ENCODE measurements around the gene KIF4A.
"Not testable (repeated sequence)": the region's sequence is repeated elsewhere in the genome, so short reads cannot be mapped to it uniquely, and the experiment has no call there.

The KIF4A gene

DNA sequence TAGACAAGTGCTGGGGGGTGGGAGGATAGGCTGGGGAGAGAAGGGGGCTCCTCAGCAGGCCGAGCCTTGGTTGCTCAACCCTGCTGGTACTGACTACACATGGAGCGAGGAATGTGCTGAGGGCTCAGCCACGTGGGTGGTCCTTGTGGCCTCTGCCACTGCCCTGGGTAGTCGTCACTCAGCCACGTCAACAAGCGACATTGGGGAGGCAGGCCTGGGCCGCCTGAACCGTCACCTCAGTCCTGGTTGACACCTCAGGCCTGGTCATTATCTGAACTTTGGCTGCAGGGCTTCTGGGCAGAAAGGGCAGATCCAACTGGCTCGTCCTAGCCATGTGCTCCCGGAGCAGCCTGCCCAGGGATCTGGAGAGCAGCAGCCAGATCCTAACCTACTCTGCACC, 70.5 kb downstream of the KIF4A start:
- in situ Hi-C loops (cut with MboI; ENCODE audit: low sequenced_read_pairs) = no loop called here

DNA sequence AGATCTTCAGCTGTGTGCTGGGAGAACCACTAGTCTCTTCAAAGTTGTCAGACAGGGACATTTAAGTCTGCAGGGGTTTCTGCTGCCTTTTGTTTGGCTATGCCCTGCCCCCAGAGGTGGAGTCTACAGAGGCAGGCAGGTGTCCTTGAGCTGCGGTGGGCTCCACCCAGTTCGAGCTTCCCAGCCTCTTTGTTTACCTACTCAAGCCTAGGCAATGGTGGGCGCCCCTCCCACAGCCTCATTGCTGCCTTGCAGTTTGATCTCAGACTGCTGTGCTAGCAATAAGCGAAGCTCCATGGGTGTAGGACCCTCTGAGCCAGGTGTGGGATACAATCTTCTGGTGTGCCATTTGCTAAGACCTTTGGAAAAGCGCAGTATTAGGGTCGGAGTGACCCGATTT, 78.8 kb downstream of the KIF4A start:
- in situ Hi-C loops (cut with MboI; ENCODE audit: low sequenced_read_pairs) = not testable (repeated sequence)

DNA sequence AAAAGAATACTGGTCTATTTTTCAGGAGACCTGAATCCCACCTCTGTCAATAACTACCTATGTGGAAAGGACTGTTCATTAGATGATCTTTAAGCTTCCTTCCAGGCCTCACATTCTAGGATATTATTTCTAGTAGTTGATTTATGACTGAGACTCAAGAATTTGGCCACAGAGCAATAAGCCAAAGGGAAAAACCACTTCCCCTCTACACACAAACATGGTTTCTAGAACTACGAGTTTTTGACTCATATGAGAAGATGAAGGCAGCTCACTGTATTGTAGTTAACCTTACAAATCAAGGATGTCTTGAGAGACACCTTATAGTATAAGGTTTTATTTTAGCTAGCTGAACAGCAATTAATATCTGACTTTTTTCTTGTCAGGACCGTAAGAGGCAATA, 96.3 kb downstream of the KIF4A start:
- in situ Hi-C loops (cut with MboI; ENCODE audit: low sequenced_read_pairs) = no loop called here

DNA sequence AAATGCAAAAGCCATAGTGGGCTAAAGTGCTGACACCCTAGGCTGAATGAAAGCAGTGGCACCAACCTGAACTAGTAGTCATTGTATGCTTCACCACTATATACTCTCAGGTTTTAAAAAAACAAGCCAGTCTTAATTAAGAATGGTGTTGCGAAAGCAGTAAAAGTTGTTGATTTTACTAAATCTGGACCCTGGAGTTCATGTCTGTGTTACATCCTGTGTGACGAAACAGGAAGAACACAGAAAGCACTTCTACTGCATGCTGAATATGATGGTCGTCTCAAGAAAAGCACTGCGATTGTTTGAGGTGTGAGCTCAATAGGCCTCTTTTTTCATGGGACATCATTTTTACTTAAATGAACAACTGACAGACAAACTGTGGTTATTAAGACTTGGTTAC, 109.0 kb downstream of the KIF4A start:
- in situ Hi-C loops (cut with MboI; ENCODE audit: low sequenced_read_pairs) = no loop called here

DNA sequence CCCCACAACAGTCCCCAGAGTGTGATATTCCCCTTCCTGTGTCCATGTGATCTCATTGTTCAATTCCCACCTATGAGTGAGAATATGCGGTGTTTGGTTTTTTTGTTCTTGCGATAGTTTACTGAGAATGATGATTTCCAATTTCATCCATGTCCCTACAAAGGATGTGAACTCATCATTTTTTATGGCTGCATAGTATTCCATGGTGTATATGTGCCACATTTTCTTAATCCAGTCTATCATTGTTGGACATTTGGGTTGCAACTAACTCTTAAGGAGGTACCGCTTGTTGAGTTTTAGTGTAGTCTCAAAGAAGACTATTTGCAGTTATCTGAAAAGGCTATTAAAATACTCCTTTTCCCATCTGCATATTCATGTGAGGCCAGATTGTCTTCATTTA, 110.3 kb downstream of the KIF4A start:
- in situ Hi-C loops (cut with MboI; ENCODE audit: low sequenced_read_pairs) = not testable (repeated sequence)

DNA sequence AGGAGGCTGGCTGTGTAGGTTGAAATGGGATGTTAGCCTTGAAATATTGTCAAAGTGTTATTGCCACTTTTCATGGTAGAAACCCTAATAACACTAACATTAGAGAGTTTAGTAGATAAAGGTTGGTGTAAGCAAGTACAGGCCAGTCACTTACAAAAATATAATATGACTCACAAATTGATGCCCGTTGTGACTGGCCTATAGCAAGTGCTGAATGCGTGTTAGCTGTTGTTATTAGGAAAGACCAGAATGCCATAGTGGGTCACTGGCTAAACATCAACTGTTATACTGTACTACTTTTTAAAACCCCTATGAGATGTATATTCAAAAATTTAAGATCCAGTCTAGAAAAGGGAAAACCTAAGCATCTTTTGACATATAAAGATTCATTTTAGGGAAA, 112.8 kb downstream of the KIF4A start:
- in situ Hi-C loops (cut with MboI; ENCODE audit: low sequenced_read_pairs) = no loop called here

DNA sequence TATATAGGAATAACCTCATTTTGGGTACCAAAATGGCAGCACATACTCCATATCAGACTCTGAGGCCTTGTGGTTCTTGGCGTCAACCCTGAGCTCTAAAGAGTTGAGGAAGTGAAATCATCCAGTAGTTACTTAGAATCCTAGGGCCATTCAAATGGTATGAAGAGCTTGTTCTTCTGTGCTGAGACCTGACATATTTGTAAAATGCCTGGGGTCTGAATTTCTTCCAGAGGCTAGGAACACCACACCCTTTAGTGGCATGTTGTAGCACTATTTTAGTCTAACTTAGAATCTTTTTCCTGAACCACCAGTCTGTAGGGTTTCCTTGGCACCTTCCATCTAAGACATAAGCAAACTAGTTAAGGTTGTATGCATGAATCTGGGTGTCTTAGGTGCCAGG, 115.1 kb downstream of the KIF4A start:
- in situ Hi-C loops (cut with MboI; ENCODE audit: low sequenced_read_pairs) = no loop called here

DNA sequence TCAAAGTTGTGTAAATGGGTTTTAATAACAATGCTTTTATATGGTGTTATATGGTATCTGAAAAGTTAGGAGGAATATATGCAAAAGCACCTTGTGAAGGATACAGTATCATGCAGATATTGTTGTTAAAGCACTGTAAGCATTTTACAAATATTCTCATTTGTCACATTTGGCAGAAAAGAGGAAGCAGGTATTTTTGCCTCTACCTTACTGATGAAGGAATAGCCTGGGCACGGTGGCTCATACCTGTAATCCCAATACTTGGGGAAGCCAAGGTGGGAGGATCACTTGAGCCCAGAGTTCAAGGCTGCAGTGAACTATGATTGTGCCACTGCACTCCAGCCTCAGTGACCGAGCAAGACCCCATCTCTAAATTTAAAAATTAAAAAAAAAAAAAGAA, 121.0 kb downstream of the KIF4A start:
- in situ Hi-C loops (cut with MboI; ENCODE audit: low sequenced_read_pairs) = no loop called here

DNA sequence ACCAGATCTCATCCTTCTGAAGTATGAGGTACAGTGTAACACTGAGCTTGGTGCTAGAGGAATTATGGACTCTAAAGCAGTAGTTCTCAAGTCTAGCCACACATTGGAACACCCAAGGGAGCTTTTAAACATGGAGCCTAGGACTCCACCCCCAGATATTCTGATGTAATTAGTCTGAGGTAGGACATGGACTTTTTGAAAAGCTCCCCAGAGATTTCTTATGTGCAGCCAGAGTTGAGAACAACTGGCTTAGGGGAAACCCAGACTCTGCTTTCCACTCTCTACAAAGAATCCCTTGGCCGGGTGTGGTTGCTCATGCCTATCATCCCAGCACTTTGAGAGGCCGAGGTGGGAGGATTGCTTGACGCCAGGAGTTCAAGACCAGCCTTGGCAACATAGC, 121.6 kb downstream of the KIF4A start:
- in situ Hi-C loops (cut with MboI; ENCODE audit: low sequenced_read_pairs) = no loop called here

DNA sequence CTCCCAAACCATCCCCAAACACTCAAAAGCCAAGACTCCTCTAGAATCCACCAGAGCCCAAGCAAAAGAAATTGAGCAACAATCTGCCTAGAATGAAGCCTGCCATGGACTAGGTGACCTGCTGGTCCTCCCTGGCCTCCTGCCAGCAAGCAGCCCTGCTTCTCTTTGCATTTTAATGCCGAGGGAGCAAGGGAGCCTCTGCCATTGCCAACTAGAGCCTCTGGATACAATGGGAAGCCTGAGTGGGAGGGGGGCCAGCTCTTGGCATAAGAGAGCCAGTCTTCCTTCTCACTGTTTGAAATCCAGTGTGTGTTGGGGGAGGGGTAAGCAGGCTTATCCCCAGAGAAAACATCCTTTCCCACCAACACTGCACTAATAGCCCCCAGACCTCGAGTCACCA, 131.7 kb downstream of the KIF4A start:
- in situ Hi-C loops (cut with MboI; ENCODE audit: low sequenced_read_pairs) = no loop called here

DNA sequence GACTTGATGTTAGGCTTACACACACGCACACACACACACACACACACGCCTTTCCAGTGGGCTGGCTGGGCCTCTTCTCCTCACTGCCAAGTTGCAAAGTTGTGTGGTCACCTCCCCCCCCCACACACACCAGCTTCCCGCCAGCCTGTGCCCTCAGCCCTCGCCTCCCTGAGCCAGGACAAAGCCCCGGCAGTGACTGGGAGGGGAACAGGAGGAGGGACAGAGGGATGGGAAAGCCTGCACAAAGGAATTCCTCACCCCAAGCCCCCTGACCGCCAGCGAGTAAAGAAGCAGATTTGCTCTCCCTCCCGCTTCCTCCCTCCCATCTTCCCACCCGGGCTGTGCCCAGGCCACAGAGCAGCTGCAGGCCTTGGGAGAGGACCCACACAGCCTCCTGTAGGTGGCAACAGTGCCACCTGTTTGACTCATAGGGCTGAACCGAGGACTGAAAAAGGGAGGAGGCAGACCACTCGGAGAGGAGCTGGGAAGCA, 133.0 kb downstream of the KIF4A start, which contains the start of gene GDPD2:
TSS of gene GDPD2 (plus strand) at position 464 of the 491 bp plus-strand sequence. CDS start 1,671 bp downstream, outside the sequence.
- in situ Hi-C loops (cut with MboI; ENCODE audit: low sequenced_read_pairs) = no loop called here

DNA sequence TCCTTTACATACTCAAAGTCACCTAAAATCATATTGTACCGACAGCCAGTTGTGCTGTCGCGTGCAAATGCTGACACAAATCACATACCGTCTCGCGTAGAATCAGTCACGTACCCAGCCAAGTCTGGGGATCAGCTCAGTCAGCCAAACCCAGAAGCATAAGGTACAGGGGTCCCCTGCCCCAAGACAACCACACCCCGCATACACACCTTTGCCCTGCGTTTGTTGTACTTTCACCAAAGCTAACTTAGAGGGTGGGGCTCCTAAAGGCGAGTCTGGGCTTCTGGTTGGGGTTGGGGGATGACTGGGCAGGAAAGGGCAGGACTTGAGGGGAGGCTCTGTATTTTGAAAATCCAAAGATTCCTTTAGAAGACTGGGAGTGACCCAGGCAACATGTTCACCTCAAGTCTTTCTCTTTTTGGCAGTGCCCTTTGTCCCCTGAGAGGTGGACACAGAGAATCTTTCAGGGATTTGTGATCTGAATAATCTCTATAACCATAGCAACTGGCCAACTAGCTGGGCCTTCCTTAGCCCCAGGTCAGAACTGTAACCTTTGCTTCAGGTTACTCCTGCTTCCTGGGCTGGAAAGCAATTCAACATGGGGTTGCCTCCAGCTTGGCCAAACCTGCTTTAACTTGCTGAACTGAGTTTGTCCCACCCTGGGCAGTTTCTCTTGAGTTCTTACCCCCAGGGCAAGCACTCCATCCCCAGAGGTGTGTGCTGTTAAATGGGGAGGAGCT, 134.2 kb downstream of the KIF4A start:
- in situ Hi-C loops (cut with MboI; ENCODE audit: low sequenced_read_pairs) = no loop called here

DNA sequence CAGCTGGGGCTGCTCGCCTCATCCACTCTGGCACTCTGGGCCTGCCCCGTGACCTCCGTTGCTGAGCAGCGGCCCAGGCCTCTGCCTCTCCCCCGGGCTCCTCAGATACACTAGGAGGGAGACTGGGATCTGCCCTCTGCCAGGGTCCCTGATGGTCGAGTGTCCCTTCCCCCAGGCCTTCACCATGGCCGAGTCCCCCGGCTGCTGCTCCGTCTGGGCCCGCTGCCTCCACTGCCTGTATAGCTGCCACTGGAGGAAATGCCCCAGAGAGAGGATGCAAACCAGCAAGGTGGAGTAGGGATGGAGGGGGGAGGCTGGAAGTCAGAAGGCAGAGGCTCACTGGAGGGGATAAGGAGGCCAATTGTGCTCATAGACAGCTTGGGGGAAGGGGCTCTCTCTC, 134.9 kb downstream of the KIF4A start:
- in situ Hi-C loops (cut with MboI; ENCODE audit: low sequenced_read_pairs) = no loop called here

DNA sequence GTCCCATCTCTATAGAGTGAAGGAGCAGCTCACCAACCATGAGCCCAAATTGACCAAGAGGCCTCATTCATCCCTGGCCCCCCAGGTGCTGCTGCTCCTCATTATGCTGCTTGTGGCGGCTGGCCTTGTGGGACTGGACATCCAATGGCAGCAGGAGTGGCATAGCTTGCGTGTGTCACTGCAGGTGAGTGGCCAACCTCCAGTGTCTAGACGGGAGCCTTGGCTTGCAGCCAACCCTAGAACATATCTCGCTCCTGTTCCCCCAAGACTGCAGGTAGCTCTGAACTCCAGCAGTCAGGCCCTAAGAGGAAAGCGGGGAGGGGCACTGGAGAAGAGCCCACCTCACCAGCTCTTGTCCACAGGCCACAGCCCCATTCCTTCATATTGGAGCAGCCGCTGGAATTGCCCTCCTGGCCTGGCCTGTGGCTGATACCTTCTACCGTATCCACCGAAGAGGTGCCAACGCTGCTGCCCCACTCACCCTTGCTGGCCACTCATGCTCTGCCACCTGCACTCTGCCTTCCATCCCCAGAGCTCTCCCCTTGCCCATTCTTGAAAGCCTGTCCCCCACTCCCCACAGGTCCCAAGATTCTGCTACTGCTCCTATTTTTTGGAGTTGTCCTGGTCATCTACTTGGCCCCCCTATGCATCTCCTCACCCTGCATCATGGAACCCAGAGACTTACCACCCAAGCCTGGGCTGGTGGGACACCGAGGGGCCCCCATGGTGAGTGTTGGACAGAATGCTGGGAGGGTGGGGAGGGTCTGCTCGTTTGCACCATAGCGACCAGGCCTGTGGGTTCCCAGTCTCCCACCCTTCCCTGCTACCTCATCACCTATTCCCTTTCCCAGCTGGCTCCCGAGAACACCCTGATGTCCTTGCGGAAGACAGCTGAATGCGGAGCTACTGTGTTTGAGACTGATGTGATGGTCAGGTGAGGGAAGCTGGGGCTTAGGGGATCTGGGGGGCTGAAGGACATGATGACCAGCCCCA, 136.7 kb downstream of the KIF4A start:
- in situ Hi-C loops (cut with MboI; ENCODE audit: low sequenced_read_pairs) = no loop called here

DNA sequence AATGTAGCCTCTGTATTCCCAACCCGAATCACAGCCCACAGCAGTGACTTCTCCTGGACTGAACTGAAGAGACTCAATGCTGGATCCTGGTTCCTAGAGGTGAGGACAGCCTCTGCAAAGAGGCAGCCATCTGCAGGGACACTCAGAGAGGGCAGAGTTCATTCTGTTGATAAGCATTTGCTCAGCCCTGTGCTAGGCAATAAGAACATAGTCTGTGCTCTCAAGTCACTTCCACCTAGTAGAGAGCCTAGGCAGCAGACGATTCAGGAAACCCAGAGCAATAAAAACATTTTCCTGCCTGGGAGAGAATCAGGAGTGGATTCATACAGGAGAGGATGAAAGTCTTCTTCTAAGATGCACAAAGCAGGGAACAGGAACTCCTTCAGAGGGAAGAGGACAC, 137.5 kb downstream of the KIF4A start:
- in situ Hi-C loops (cut with MboI; ENCODE audit: low sequenced_read_pairs) = no loop called here

DNA sequence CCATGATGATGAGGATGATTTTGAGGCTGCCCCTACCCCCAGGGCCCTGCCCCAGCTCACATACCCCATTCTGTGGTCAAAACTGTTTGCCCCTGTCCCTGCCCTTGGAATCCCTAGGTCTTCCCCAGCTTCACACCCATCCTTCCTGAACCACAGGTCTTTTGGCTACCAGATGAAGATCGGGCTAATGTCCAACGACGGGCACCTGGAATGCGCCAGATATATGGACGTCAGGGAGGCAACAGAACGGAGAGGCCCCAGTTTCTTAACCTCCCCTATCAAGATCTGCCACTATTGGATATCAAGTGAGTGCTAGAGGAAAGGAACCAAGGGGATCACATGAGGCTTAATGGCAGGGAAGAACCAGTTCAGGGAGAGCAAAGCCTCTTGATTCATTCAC, 139.9 kb downstream of the KIF4A start:
- in situ Hi-C loops (cut with MboI; ENCODE audit: low sequenced_read_pairs) = no loop called here

DNA sequence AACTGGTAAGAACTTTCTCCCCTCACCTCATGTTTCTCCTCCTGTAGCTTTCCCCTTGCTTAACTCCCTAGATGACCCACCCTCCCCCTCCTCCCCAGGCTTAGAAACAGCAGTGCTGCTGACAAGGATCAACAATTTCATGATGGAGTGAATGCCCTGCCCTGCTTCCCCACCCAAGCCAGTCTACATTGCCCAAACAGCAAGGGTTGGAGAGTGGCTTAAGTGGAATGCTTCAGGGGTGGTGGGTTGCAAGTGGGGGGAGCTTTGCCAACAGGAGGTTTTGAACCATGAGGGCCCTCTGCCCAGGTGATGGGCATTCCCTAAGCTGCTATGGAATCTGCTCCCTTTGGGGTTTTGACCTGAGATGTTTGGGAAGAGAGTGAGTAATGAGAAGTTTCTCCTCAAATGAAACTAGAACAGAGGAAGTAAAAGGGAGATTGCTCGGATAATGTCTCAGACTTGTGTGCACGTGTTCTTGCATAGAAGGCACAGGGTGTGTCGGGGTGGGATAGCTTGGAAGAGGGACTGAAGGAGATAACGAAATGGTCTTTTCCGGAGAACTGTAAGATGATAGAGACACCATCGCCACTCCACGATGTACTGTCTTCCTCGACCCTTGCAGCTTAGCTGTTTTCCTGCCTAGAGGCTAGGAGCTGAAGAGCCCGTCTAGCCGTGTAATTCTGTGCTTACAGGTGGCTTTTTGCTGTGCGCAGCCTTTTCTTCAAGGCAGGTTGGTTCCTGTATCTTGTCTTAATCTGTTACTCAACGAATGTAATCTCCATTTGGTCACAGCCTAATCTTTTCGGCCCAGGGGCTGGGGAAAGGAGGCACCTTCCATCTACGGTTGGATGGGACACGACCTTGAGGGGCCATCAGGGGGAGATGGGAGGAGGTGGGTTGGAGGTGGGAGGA, 143.3 kb downstream of the KIF4A start:
- in situ Hi-C loops (cut with MboI; ENCODE audit: low sequenced_read_pairs) = no loop called here

DNA sequence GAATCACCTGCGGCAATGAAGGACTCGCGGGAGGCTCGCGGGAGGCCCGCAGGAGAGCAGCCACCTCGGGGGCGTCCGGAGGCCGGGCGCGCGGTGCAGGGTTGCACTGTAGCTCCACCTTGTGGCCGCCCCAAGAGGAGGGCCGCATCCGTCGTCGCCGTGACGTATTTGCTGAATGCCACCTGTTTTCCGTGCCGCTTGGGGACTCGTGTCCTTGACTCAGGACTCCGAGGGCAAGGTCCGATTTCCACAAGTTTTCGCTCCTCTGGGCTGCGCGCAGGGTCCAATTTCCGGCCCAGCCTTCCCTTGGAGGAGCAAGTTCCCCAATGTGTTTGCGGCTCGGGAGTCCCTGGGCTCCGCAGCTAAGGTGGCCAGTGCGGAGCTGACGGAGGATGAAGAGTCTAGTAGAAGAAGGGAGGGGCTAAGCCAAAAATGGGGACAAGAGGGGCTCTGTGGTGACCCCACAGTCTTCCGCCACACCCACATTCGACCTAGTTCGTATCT, 144.0 kb downstream of the KIF4A start:
- in situ Hi-C loops (cut with MboI; ENCODE audit: low sequenced_read_pairs) = no loop called here

DNA sequence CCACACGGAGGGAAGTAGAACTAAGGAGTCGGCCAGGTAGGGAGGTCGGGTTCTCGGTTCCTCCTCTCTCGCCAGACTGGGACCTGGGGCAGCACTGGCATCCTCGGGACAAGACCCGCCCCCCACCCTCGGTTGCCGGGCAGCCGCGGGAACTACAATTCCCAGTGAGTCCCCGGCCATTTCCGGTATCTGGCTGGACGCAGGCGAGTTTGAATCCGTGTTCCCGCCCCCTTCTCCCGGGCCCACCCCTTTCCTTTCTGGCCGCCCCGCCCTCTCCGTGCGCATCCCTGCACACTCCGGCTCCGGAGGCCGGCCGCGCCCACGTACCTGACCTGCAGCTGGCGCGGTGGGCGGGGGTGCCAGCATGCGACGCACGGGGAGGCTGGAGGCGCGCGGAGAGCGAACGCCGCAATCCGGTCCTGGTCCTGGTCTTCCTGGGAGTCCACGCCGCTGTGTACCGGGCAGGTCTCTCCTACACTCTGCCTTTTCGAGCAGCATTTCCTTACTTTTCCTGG, 144.5 kb downstream of the KIF4A start:
- in situ Hi-C loops (cut with MboI; ENCODE audit: low sequenced_read_pairs) = no loop called here

DNA sequence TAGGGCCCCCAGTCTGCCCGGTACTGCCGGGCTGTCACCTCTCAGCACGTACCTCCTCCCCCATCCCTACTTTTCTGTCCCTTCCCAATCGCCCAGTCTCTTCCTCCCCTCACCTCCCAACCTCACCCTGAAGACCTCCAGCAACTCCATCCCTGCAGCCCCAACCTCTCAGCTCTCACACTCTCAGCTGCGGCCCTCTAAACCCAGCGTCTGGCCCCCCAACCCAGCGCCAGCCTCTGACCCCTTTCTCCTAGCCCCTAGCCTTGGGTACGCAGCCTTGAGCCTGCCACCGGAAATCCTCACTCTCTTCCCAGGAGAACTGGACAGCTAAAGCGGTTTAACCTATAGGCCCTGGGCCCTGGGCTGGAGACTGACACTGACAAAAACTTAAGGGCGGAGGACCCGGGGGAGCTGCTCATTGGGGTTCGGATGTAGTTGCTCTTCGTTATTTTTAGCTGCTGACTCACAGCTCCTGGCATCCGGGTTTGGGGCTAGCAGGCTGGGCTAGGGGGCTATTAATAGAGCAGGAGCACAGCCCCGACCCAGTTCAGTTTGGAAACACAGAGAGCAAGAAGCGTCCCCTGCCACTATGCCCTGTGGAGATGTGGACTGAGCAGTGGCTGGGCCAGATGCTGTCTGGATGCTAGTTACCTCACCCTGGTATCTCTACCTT, 145.1 kb downstream of the KIF4A start:
- in situ Hi-C loops (cut with MboI; ENCODE audit: low sequenced_read_pairs) = no loop called here

All from HL-60/S4 (cell line).